HCT116 (cell line): ENCODE results near the gene PRLR. TPM values are rescaled to one million over a fixed set of nuclear protein-coding genes. Genes with fewer than 3 reads are reported as not detected.

ENCODE experiments used
- ATAC-seq: fragments of 200-7000 bp; cut with Tn5 transposase; 2 replicates; pipeline ENCODE4 v1.9.1; 2020; ENCODE audit warnings: mild to moderate bottlenecking, moderate library complexity
- BruUV-seq: library from RNA; stranded (reverse); fragments of 400-500 nt; replicated peaks from 2 replicates; lab custom pipeline; 2021; lab: Mats Ljungman, UMichigan
- CTCF ChIA-PET: fragments of 300-600 bp; sonication (Branson Sonifier 250); formaldehyde crosslinking; loops from one replicate; lab custom pipeline; 2021; ENCODE audit warnings: antibody characterized with exemption; lab: Charles Lee
- POLR2A ChIA-PET: fragments of 300-600, 350-600 bp; sonication (Branson Sonifier 250); formaldehyde crosslinking; loops from one replicate; lab custom pipeline; 2021; ENCODE audit warnings: antibody characterized with exemption; lab: Charles Lee
- RAD21 ChIA-PET, 2 experiments: fragments of 300-600 bp; sonication (Branson Sonifier 250); formaldehyde crosslinking; loops; one replicate each; lab custom pipeline; 2023; ENCODE audit warnings: low total read pairs in 2 of 2; ENCODE audit not compliant: uncharacterized antibody in 2 of 2, unreplicated experiment in 2 of 2, low non-redundant PET in 1 of 2; lab: Charles Lee
- DNase-seq: peaks from one replicate; pipeline ENCODE4 v3.0.0-alpha.2; 2010; ENCODE audit warnings: low read depth, low spot score
- H2AFZ ChIP-seq: fragments of 200-600 bp; shearing (Covaris generic), sonication (generic); 2 replicates; pipeline ENCODE4 v1.6.1; 2017; ENCODE audit warnings: low read depth, mixed run types, mixed read lengths, antibody characterized with exemption, low read length; ENCODE audit not compliant: poor library complexity, severe bottlenecking
- H3K27ac ChIP-seq: 2 replicates; pipeline ENCODE4 v1.5.1; 2012; ENCODE audit warnings: low read depth, low read length
- H3K27me3 ChIP-seq: fragments of 200-600 bp; sonication (generic); 2 replicates; pipeline ENCODE4 v1.6.1; 2016; ENCODE audit warnings: mixed run types, low read length, mixed read lengths; ENCODE audit not compliant: insufficient read depth
- H3K36me3 ChIP-seq, 2 experiments: fragments of 200-500 bp in 1 of 2; fragments of 200-600 bp in 1 of 2; sonication (Bioruptor generic) in 1 of 2; sonication (generic) in 1 of 2; 2 replicates each; pipeline versions ENCODE4 v1.5.1 to v1.6.1; 2014 to 2016; ENCODE audit warnings: low read length in 2 of 2, inconsistent platforms in 1 of 2, mixed read lengths in 1 of 2, mixed run types in 1 of 2; ENCODE audit not compliant: insufficient read depth in 2 of 2, control insufficient read depth in 1 of 2
- H3K4me1 ChIP-seq, 2 experiments: fragments of 200-600 bp in 1 of 2; sonication (generic) in 1 of 2; 2 replicates each; pipeline versions ENCODE4 v1.5.1 to v1.6.1; 2012 to 2017; ENCODE audit warnings: low read length in 2 of 2, inconsistent platforms in 1 of 2, mild to moderate bottlenecking in 1 of 2, mixed read lengths in 1 of 2, mixed run types in 1 of 2, moderate library complexity in 1 of 2; ENCODE audit not compliant: insufficient read depth in 2 of 2, control insufficient read depth in 1 of 2
- H3K4me2 ChIP-seq: fragments of 200-600 bp; sonication (generic); 2 replicates; pipeline ENCODE4 v1.6.1; 2017; ENCODE audit warnings: mixed run types, low read length, mixed read lengths
- H3K4me3 ChIP-seq, 2 experiments: fragments of 200-600 bp in 1 of 2; sonication (generic) in 1 of 2; replicated peaks in 1 of 2; 2 replicates each; pipeline ENCODE4 v1.5.1; 2011 to 2016; ENCODE audit warnings: low read length in 2 of 2, control low read depth in 1 of 2, low read depth in 1 of 2, mild to moderate bottlenecking in 1 of 2, mixed read lengths in 1 of 2, mixed run types in 1 of 2
- H3K79me2 ChIP-seq: fragments of 200-600 bp; sonication (generic); 2 replicates; pipeline ENCODE4 v1.6.1; 2017; ENCODE audit warnings: mild to moderate bottlenecking, mixed run types, low read length, moderate library complexity, mixed read lengths; ENCODE audit not compliant: insufficient read depth
- H3K9ac ChIP-seq: fragments of 200-600 bp; sonication (generic); 2 replicates; pipeline ENCODE4 v1.6.1; 2016; ENCODE audit warnings: low read length, mixed read lengths
- H3K9me2 ChIP-seq: fragments of 200-600 bp; sonication (generic), shearing (Covaris generic); 2 replicates; pipeline ENCODE4 v1.6.1; 2017; ENCODE audit warnings: mixed run types, mild to moderate bottlenecking, moderate library complexity; ENCODE audit not compliant: insufficient read depth
- H3K9me3 ChIP-seq, 2 experiments: fragments of 200-500 bp in 1 of 2; fragments of 200-600 bp in 1 of 2; sonication (Bioruptor generic) in 1 of 2; sonication (generic) in 1 of 2; 2 replicates each; pipeline ENCODE4 v1.6.1; 2014 to 2017; ENCODE audit warnings: low read length in 2 of 2, mixed read lengths in 2 of 2, inconsistent platforms in 1 of 2, low read depth in 1 of 2, mild to moderate bottlenecking in 1 of 2, mixed run types in 1 of 2, moderate library complexity in 1 of 2; ENCODE audit not compliant: control insufficient read depth in 1 of 2, insufficient read depth in 1 of 2
- H4K20me1 ChIP-seq: fragments of 200-600 bp; sonication (generic), shearing (Covaris generic); 2 replicates; pipeline ENCODE4 v1.6.1; 2017; ENCODE audit warnings: mixed run types, mild to moderate bottlenecking, moderate library complexity; ENCODE audit not compliant: insufficient read depth
- ATF3 ChIP-seq: IDR thresholded peaks from 2 replicates; pipeline ENCODE4 v1.6.1; 2012
- CEBPB ChIP-seq: IDR thresholded peaks from 2 replicates; pipeline ENCODE4 v1.6.1; 2012; ENCODE audit warnings: low read depth
- EGR1 ChIP-seq: IDR thresholded peaks from 2 replicates; pipeline ENCODE4 v1.6.1; 2012; ENCODE audit warnings: low read depth
- MAX ChIP-seq: IDR thresholded peaks from 2 replicates; pipeline ENCODE4 v1.6.1; 2012
- POLR2A ChIP-seq: IDR thresholded peaks from 2 replicates; pipeline ENCODE4 v1.7.0; 2011; ENCODE audit warnings: borderline replicate concordance; ENCODE audit not compliant: insufficient read depth, insufficient read length; ENCODE audit errors: extremely low read depth
- POLR2AphosphoS5 ChIP-seq: IDR thresholded peaks from 2 replicates; pipeline ENCODE4 v1.6.1; 2011; ENCODE audit warnings: mild to moderate bottlenecking, low read depth, low read length, moderate library complexity
- RAD21 ChIP-seq: IDR thresholded peaks from 2 replicates; pipeline ENCODE4 v1.6.1; 2012; ENCODE audit warnings: low read depth, mild to moderate bottlenecking
- REST ChIP-seq: IDR thresholded peaks from 2 replicates; pipeline ENCODE4 v1.6.1; 2012; ENCODE audit warnings: low read depth
- SP1 ChIP-seq: IDR thresholded peaks from 2 replicates; pipeline ENCODE4 v1.6.1; 2012; ENCODE audit warnings: low read depth
- TCF7L2 ChIP-seq: IDR thresholded peaks from 2 replicates; pipeline ENCODE4 v1.7.0; 2011; ENCODE audit warnings: borderline replicate concordance, inconsistent platforms; ENCODE audit not compliant: insufficient read depth, insufficient read length; ENCODE audit errors: extremely low read depth
- YY1 ChIP-seq: IDR thresholded peaks from 2 replicates; pipeline ENCODE4 v1.6.1; 2011; ENCODE audit warnings: low read length, low read depth, moderate library complexity, mild to moderate bottlenecking; ENCODE audit not compliant: insufficient replicate concordance; ENCODE audit errors: extremely low read depth
- ZBTB33 ChIP-seq: IDR thresholded peaks from 2 replicates; pipeline ENCODE4 v1.6.1; 2011; ENCODE audit warnings: mild to moderate bottlenecking, low read length, moderate library complexity; ENCODE audit not compliant: insufficient replicate concordance; ENCODE audit errors: extremely low read depth
- ZFX ChIP-seq: fragments of 450-650 bp; IDR thresholded peaks from 2 replicates; pipeline ENCODE4 v1.6.1; 2017
- intact Hi-C: fragments of 100-400 bp; cut with micrococcal nuclease; formaldehyde crosslinking; loops from 2 replicates; pipeline ENCODE4 v1.10.0; 2022
- total RNA-seq: library from RNA; stranded (reverse); gene quantifications from one replicate; pipeline ENCODE4 v1.2.1, GENCODE V29; 2021; ENCODE audit not compliant: unreplicated experiment

PRLR gene
- total RNA-seq, 1 experiment from 2014 or later, result 0.10 TPM

- no peak overlapping the region for H3K27ac ChIP-seq
- no peaks in the 10 kb centered on the region for H3K4me1 ChIP-seq
- H3K79me2 ChIP-seq, result no peaks in the 10 kb centered on the region
- intact Hi-C loops, result no loop called here
- no peak for TF ChIP-seq ZFX
- no peak for TF ChIP-seq POLR2AphosphoS5
- DNase-seq, result no peak
- H3K9me3 ChIP-seq, result no peaks in the 10 kb centered on the region
- ATAC-seq, result no peak
- CTCF ChIA-PET, result no interaction called here
- H3K9me2 ChIP-seq, result no peaks in the 10 kb centered on the region
- H4K20me1 ChIP-seq, result no peaks in the 10 kb centered on the region
- no peaks in the 10 kb centered on the region for H3K36me3 ChIP-seq
- no peak overlapping the region for H3K4me3 ChIP-seq
- POLR2A ChIA-PET, result no interaction called here
- RAD21 ChIA-PET, result no interaction called here
- no peak overlapping the region for H3K9ac ChIP-seq
- no peak overlapping the region for H2AFZ ChIP-seq
- no TSS peak for BruUV-seq
- H3K27me3 ChIP-seq, result peaks cover 8% of the 10 kb centered on the region; the same call in 1 of the 2 replicates
- no peak overlapping the region for H3K4me2 ChIP-seq
Measured at GRCh38 chr5:35152733-35153132, 77.6 kb downstream of the PRLR start.

GRCh38 chr5:35151146-35151920 is 79.0 kb downstream of the PRLR start:
- no peak overlapping the region for H3K4me2 ChIP-seq
- CTCF ChIA-PET, result no interaction called here
- TF ChIP-seq MAX, result no peak
- TF ChIP-seq ATF3, result no peak
- no peak for TF ChIP-seq TCF7L2
- no peak for TF ChIP-seq SP1
- no peak for TF ChIP-seq REST
- no peak for TF ChIP-seq EGR1
- no peak for TF ChIP-seq POLR2A
- TF ChIP-seq YY1, result no peak
- no peak for TF ChIP-seq RAD21
- no peak for TF ChIP-seq ZBTB33
- no peak for TF ChIP-seq CEBPB

More at GRCh38 chr5:35151146-35151920, 79.0 kb downstream of the PRLR start:
- Histone ChIP-seq H3K9me3 (no peaks in the 10 kb centered on the region), H3K27me3 (peaks cover 11% of the 10 kb centered on the region; the same call in 1 of the 2 replicates), H3K79me2 (no peaks in the 10 kb centered on the region), H2AFZ (no peak overlapping the region), H3K4me1 (no peaks in the 10 kb centered on the region), H3K9ac (no peak overlapping the region), H3K27ac (no peak overlapping the region), H3K9me2 (no peaks in the 10 kb centered on the region), H4K20me1 (no peaks in the 10 kb centered on the region), H3K4me3 (no peak overlapping the region), H3K36me3 (no peaks in the 10 kb centered on the region)
- DNase-seq, result no peak
- no TSS peak for BruUV-seq
- ChIA-PET POLR2A (no interaction called here), RAD21 (no interaction called here)
- intact Hi-C loops, result no loop called here
- no peak for ATAC-seq
